ENCODE measurements around the gene PDCD7.
"Not testable (repeated sequence)": the region's sequence is repeated elsewhere in the genome, so short reads cannot be mapped to it uniquely, and the experiment has no call there.

PDCD7 gene, protein sequence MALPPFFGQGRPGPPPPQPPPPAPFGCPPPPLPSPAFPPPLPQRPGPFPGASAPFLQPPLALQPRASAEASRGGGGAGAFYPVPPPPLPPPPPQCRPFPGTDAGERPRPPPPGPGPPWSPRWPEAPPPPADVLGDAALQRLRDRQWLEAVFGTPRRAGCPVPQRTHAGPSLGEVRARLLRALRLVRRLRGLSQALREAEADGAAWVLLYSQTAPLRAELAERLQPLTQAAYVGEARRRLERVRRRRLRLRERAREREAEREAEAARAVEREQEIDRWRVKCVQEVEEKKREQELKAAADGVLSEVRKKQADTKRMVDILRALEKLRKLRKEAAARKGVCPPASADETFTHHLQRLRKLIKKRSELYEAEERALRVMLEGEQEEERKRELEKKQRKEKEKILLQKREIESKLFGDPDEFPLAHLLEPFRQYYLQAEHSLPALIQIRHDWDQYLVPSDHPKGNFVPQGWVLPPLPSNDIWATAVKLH

DNA sequence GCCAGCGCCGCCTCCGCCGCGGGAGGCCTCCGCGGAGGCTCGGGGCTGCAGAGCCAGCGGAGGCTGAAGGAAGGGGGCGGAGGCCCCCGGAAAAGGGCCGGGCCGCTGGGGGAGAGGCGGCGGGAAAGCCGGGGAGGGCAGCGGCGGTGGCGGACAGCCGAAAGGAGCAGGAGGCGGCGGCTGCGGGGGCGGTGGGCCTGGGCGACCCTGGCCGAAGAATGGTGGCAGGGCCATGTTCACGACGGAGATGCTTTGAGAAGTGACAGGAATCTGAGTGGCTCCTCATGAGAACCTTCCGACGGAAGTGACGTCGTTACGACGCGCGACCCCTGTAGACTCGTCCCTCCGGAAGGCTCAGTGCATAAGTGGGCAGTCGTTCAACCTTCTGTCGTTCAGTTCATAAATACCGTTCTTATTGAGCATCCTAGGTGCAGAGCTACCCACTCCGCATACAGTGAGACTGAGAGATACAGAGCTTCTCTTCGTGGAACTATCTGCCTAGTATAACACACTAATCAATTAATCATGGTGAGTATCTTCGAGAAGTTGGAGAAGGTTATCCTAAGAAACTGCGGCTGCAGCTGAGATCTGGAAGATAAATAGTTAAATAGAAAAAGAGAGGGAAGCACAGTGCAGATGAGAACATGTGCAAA lies at the start of gene PDCD7:
PDCD7 (minus strand) TSS at position 261 of the 653 bp plus-strand sequence; CDS start at position 234, 27 bp downstream.
- DNase-seq = peak; percentile 77

DNA sequence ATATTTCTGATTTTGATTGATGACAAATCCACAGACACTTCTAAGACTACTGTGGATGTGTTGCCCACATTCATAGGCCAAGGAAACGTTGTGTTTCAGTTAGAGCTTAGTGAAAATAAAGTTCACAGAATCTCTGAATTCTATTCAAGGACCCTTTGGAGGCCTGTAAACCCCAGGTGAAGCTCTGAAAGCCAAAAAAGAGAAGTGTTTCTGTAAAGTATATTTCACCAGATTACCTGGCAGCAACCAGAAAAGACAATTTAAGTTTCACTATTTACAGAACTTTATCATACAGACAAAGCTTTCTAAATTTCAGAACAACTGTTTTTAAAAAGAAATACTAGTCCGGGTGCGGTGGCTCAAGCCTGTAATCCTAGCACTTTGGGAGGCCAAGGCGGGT lies 48.9 kb upstream of the PDCD7 start:
- DNase-seq = no peak

DNA sequence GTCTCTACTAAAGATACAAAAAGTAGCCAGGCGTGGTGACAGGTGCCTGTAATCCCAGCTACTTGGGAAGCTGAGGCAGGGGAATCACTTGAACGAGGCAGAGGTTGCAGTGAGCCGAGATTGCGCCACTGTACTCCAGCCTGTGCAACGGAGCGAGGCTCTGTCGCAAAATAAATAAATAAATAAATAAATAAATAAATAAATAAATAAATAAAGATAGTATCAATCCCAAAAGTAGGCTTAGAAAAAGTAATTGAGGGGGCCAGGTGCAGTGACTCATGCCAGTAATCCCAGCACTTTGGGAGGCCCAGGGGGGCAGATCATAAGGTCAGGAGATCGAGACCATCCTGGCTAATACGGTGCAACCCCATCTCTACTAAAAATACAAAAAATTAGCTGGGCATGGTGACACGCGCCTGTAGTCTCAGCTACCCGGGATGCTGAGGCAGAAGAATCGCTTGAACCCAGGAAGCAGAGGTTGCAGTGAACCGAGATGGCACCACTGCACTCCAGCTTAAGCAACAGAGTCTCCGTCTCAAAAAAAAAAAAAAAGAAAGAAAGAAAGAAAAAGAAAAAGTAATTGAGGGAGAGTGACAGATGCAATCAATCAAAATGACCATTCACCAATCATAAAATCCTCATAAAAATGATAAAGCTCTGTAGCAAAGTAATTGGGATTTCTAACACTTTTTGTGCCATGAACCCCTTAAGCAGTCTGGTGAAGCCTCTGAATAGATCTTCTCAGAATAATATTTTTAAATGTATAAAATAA lies 48.2 kb upstream of the PDCD7 start:
- not testable (repeated sequence) for DNase-seq

DNA sequence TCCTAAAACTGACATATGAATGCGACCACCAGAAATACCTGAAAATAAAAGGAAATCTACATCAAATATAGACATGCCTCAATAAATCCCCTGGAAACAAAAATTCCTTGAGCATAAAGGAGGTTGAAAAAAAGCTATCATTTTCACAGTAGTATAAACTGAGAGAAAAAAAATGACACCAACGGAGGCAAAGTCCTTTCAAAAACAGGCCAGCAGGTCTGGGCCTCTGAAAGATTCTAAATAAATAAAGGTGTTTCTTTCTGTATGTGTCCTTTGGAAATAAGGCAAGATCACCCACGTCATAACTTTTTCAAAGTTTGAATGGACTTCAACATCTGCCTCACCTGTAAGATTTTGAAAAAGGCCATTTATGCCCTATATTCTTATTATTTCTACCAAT lies 46.6 kb upstream of the PDCD7 start:
- no peak for DNase-seq

DNA sequence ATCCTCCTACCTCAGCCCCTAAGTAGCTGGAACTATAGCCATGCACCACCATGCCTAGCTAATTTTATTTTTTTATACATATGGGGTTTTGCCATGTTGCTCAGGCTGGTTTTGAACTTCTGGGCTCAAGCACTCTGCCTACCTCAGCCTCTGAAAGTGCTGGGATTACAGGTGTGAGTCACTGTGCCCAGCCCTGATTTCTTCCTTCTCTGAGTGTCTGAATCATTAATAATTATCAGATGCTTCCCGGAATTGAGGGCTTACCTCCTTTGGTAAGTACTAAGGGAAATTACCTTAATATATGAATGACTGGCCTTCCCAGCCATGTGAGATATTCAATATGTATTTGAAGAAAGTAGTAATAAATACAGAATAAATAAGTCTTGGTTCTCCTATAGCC lies 44.3 kb upstream of the PDCD7 start:
- DNase-seq = no peak

DNA sequence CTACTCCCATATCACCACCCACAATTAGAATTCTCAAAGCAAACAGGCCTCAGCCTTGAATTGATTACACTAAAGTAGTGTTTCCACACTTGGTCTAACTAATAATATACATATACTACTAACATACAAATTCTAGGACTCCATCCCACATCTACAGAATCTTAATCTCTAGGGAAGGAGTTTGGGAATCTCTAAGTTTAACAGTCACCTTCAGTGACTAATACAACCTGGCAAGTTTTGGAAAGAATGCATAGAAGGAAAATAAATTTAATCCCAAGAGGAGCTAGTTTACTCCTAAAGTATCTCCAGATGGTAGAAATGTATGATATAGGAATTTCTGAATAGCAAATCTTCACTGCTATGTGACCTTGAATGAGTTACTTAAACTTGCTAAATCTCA lies 42.4 kb upstream of the PDCD7 start:
- DNase-seq = no peak

DNA sequence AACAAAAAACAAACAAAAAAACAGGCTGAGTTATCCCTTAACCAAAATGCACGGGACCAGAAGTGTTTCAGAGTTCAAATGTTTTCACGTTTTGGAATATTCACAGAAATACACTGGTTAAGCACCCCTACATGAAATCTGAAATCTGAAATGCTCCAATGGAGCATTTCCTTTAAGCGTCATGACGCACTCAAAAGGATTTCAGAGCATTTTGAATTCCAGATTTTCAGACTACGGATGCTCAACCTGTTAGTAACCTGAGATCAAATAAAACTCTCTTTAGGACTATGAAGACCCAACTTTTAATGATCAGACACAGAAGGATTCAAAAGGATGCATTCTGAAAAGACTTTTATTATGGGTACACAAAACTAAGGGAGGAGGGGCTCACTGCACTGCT lies 41.9 kb upstream of the PDCD7 start:
- no peak for DNase-seq

DNA sequence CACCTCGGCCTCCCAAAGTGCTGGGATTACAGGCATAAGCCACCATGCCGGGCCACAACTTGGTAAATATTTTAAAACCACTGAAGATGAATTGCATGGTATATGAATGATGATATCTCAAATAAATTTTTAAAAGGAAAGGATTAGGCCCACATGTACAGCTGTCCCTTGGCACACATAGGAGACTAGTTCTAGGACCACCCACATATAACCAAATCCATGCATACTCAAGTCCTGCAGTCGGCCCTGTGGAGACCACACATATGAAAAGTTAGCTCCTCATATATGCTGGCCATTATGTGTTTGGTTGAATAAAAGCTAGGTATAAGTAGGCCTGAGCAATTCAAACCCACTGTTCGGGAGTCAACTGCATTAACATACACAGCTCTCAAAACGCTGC lies 40.9 kb upstream of the PDCD7 start:
- DNase-seq = no peak

DNA sequence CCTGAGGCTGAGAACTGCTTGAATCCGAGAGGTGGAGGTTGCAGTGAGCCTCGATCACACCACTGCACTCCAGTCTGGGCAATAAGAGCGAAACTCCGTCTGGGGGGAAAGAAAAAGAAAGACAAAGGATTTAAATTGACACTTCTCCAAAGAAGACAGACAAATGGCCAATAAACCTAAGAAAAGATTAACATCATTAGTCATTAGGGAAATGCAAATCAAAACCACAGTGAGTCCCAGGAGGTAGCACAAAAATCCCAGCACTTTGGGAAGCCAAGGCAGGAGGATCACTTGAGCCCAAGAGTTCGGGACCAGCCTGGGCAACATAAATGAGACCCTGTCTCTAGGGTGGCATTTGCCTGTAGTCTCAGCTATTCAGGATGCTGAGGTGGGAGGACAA lies 38.9 kb upstream of the PDCD7 start:
- no peak for DNase-seq

DNA sequence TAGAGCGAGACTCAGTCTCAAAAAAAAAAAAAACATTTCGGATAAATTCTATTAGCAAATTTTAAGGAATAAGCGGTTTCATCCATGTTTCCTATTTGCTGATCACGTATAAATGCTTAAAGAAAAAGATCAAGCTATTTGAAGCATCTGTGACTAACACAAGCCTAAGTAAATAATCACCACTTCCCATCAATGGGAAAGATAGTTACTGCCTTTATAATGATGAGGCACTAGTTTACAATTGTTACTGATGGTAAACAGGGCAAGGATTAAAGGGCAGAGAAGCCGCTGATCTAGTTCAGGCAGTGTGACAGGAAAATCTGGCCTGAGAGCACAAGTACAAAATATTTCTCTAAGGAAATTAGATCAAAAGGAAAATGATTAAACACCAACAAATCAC lies 37.8 kb upstream of the PDCD7 start:
- DNase-seq = no peak

DNA sequence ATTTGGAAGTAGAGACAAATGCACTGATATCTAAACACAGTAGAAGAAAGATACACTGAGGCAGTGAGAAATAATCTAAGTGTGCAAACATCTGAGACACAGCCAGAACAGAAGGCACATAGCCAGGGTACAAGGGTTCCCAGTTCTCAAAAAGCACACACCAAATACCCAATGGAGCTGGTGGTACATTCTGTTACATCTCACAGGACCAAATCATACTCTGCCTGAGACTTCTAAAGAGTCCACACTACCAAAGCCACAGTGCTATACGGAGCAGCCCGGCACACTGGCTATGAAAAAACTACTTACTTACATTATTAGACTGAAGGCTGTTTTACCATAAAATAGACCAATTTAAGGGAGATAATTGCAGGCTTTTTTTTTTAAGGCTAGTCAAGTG lies 32.3 kb upstream of the PDCD7 start:
- no peak for DNase-seq

DNA sequence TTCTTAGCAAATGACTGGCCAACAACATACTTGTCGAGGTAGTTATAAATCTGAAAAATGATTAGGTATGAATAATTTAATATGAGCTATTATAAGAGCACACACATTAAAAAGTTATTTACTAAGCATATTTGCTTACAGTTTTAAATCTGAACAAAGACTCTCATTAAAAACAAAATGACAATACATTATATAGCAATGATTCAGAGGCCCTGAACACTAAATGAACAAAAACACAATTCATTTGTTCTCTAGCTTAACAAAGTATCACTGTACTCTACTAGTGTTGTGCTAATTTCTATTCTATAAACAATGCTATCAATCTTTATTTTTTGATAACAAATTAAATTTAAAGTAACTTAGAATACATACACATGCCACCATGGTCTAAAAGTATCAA lies 30.5 kb upstream of the PDCD7 start:
- no peak for DNase-seq

DNA sequence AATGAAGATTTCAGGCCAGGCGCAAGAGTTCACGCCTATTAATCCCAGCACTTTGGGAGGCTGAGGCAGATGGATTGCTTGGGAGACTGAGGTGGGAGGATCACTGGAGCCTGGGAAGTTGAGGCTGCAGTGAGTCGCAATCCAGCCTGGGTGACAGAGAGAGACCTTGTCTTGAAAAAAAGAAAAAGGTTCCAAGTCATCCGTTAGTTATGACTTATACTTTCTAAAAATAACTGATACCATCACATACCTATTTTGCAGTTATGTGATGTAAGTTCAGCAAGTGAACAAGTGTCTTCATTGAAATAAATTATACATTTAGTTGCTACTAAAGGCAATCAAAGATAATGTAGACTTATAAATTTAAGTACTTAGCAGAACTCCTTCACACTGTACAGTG lies 29.4 kb upstream of the PDCD7 start:
- no peak for DNase-seq

DNA sequence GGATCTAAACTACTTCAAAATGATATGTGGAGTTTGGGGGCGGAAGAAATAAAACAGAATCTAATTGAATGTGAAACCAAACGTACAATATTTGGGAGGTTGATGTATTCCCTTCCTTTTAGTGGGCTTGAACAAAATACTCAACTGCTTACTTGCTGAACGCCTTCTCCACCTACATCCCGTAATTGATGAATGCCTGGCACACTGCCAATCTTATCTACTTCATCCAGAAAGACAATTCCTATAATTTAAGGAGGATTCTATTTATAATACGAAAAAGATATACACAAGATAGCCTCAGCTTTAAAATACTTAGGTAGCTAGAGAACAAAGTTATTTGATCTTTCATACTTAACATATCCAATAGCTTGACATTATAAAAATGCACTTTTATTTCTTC lies 23.1 kb upstream of the PDCD7 start:
- DNase-seq = no peak

DNA sequence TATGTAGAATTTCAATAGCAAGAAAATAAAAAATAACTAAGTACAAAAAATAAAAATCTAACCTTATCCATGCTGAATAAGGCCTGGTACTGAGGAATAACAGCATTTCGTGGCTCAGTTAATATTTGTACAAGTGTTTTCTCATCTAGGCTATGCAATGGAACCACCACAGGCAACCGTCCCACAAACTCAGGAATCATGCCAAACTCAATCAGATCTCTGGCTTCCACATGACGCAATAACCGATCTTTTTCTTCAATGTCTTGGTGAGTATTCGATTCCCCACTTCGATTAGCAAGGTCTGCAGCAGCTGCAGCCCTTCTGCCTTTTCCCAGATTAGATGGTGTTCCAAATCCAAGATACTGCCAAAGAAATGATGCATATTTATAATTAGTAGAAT lies 21.1 kb upstream of the PDCD7 start:
- DNase-seq = no peak

DNA sequence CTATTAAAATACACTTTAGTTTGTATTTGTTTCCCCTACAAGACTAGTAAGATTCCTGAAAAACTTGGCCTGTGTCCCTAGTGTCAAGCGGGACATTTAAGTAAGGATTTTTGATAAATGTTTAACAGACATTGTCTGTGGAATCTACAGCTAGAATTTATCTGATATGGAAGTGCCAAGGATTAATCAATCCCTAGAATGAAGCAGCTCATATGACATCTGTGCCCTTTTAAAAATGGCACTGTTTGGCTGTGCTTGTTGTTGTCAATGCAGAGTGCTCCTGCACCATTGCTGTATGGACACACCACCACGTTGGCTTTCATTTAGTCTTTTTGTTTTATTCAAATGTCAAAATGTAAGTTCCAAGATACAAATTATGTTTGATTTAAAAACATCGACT lies 14.3 kb upstream of the PDCD7 start:
- no peak for DNase-seq

DNA sequence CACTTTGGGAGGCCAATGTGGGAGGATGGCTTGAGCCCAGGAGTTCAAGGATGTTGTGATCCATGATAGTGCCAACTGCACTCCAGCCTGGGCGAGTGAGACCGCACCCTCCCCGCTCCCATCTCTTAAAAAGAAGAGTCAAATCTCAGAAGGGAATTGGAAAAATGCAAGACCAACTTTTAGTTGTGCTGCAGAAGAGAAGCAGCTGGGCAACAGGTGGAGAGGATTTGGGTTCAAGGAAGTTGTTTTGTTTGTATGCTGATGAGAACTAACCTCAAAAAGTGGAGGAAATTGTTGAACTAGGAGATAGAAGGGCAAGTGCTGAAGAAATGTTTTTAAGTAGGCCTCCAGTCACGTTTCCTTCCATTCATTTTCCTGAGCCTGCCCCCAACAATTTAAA lies 12.8 kb upstream of the PDCD7 start:
- DNase-seq = no peak

DNA sequence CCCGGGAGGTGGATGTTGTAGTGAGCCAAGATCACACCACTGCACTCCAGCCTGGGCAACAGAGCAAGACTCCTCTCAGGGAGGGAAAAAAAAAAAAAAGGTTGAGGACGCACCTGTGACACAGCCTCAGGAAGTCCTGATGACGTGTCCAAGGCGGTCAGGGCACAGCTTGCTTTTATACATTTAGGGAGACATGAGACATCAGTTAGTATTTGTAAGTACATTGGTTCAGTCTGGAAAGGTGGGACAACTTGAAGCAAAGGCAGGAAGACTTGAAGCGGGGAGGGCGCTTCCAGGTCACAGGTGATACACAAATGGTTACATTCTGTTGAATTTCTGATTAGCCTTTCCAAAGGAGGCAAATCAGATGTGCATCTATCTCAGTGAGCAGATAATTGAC lies 5.0 kb upstream of the PDCD7 start:
- not testable (repeated sequence) for DNase-seq

DNA sequence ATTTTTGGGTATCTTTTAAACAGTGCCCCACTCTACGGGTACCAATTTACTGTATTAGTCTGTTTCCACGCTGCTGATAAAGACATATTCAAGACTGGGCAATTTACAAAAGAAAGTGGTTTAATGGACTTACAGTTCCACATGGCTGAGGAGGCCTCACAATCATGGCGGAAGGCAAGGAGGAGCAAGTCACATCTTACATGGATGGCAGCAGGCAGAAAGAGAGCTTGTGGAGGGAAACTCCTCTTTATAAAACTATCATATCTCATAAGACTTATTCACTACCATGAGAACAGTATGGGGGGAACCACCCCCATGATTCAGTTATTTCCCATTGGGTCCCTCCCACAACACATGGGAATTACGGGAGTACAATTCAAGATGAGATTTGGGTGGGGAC lies 4.3 kb upstream of the PDCD7 start:
- not testable (repeated sequence) for DNase-seq

DNA sequence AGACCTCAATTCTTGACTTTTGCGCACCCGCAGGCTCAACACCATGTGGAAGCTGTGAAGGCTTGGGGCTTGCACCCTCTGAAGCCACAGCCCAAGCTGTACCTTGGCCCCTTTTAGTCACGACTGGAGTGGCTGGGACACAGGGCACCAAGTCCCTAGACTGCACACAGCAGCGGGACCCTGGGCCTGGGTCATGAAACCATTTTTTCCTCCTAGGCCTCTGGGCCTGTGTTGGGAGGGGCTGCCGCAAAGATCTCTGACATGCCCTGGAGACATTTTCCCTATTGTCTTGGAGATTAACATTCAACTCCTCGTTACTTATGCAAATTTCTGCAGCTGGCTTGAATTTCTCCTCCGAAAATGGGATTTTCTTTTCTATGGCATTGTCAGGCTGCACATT lies 3.5 kb upstream of the PDCD7 start:
- not testable (repeated sequence) for DNase-seq

DNA sequence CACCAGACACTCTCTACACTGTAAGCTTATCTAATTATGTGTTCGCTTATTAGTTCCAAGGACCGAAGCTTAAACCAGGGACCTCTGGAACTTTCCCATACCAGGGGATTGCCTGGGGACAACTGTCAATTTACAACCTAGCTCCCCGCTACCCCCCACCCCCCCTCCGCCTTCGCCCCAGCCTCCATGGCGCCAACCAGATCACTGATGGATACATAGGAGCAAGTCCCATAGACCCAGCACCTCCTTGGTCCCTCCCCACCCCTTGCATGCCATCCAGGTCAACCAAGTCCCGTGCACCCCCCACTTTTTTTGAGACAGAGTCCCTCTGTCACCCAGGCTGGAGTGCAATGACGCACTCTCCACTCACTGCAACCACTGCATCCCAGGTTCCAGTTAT lies 930 bp upstream of the PDCD7 start:
- DNase-seq = no peak

DNA sequence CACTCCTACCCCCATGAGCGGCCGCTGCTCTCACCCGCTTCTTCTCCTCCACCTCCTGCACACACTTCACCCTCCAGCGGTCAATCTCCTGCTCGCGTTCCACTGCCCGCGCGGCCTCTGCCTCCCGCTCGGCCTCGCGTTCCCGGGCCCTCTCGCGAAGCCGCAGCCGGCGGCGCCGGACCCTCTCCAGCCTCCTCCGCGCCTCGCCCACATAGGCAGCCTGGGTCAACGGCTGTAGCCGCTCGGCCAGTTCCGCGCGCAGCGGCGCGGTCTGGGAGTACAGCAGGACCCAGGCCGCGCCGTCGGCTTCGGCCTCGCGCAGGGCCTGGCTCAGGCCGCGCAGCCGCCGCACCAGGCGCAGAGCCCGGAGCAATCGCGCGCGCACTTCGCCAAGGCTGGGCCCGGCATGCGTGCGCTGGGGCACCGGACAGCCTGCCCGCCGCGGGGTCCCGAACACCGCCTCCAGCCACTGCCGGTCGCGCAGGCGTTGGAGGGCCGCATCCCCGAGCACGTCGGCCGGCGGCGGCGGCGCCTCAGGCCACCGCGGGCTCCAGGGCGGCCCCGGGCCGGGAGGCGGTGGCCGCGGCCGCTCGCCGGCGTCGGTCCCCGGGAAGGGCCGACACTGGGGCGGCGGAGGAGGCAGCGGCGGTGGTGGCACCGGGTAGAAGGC lies 595 bp downstream of the PDCD7 start:
- DNase-seq = peak; percentile 18

DNA sequence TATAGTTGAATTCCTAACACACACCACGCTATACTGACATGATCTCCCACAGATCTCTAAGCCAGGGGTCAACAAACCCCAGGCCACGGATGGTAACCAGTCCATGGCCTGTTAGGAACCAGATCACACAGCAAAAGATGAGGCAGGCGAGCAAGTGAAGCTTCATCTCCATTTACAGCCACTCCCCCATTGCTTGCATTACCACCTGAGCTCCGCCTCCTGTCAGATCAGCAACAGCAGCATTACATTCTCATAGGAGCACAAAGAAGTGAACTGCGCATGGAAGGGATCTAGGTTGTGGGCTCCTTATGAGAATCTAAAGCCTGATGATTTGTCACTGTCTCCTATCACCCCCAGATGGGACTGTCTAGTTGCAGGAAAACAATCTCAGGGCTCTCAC lies 2.7 kb downstream of the PDCD7 start:
- DNase-seq = no peak
